Measurements from ENCODE around the gene LRP3. TPM values are rescaled to one million over a fixed set of nuclear protein-coding genes. Genes with fewer than 3 reads are reported as not detected.

LRP3 gene
- total RNA-seq, 1 donor from 2014 or later, result 46.9 TPM

- H3K27me3 Mint-ChIP-seq (ENCODE audit: unreplicated experiment), result peaks cover 2% of the 10 kb centered on the region
- H3K9me3 Mint-ChIP-seq (ENCODE audit: unreplicated experiment), result no peaks in the 10 kb centered on the region
- DNase-seq, result no peak
- no peak overlapping the region for H3K27ac Mint-ChIP-seq (ENCODE audit: unreplicated experiment)
- H3K4me3 Mint-ChIP-seq (ENCODE audit: unreplicated experiment), result no peak overlapping the region
- peaks cover 9% of the 10 kb centered on the region for H3K36me3 Mint-ChIP-seq (ENCODE audit: unreplicated experiment)
- no peak for TF ChIP-seq CTCF (IDR thresholded peaks at IDR 0.05; ENCODE audit: partially characterized antibody, unreplicated experiment)
- no peaks in the 10 kb centered on the region for H3K4me1 Mint-ChIP-seq (ENCODE audit: low read depth, unreplicated experiment)
These were observed 37.8 kb upstream of the LRP3 start for GRCh38 chr19:33156334-33156733.

GRCh38 chr19:33157906-33158305 is 36.2 kb upstream of the LRP3 start:
- Mint-ChIP-seq H3K27me3 (ENCODE audit: unreplicated experiment) (peaks cover 2% of the 10 kb centered on the region), H3K36me3 (ENCODE audit: unreplicated experiment) (peaks cover 9% of the 10 kb centered on the region), H3K4me3 (ENCODE audit: unreplicated experiment) (no peak overlapping the region), H3K27ac (ENCODE audit: unreplicated experiment) (no peak overlapping the region), H3K9me3 (ENCODE audit: unreplicated experiment) (no peaks in the 10 kb centered on the region), H3K4me1 (ENCODE audit: low read depth, unreplicated experiment) (no peaks in the 10 kb centered on the region)
- no peak for DNase-seq
- no peak for TF ChIP-seq CTCF (IDR thresholded peaks at IDR 0.05; ENCODE audit: partially characterized antibody, unreplicated experiment)

- H3K4me1 Mint-ChIP-seq (ENCODE audit: low read depth, unreplicated experiment), result no peaks in the 10 kb centered on the region
- no peaks in the 10 kb centered on the region for H3K9me3 Mint-ChIP-seq (ENCODE audit: unreplicated experiment)
- peaks cover 2% of the 10 kb centered on the region for H3K27me3 Mint-ChIP-seq (ENCODE audit: unreplicated experiment)
- TF ChIP-seq CTCF (IDR thresholded peaks at IDR 0.05; ENCODE audit: partially characterized antibody, unreplicated experiment), result no peak
- H3K4me3 Mint-ChIP-seq (ENCODE audit: unreplicated experiment), result no peak overlapping the region
- H3K27ac Mint-ChIP-seq (ENCODE audit: unreplicated experiment), result no peak overlapping the region
- H3K36me3 Mint-ChIP-seq (ENCODE audit: unreplicated experiment), result peaks cover 9% of the 10 kb centered on the region
- DNase-seq, result no peak
These were observed 35.8 kb upstream of the LRP3 start for GRCh38 chr19:33158365-33158764.

- peaks cover 2% of the 10 kb centered on the region for H3K27me3 Mint-ChIP-seq (ENCODE audit: unreplicated experiment)
These were observed 35.0 kb upstream of the LRP3 start for GRCh38 chr19:33159149-33159548.

GRCh38 chr19:33159893-33160292 is 34.2 kb upstream of the LRP3 start:
- H3K36me3 Mint-ChIP-seq (ENCODE audit: unreplicated experiment), result peaks cover 13% of the 10 kb centered on the region
- no peaks in the 10 kb centered on the region for H3K9me3 Mint-ChIP-seq (ENCODE audit: unreplicated experiment)
- no peaks in the 10 kb centered on the region for H3K4me1 Mint-ChIP-seq (ENCODE audit: low read depth, unreplicated experiment)
- no peak overlapping the region for H3K27ac Mint-ChIP-seq (ENCODE audit: unreplicated experiment)
- H3K4me3 Mint-ChIP-seq (ENCODE audit: unreplicated experiment), result no peak overlapping the region
- TF ChIP-seq CTCF (IDR thresholded peaks at IDR 0.05; ENCODE audit: partially characterized antibody, unreplicated experiment), result no peak
- H3K27me3 Mint-ChIP-seq (ENCODE audit: unreplicated experiment), result no peaks in the 10 kb centered on the region
- DNase-seq, result peak; percentile 18

More at GRCh38 chr19:33159149-33159548, 35.0 kb upstream of the LRP3 start:
- H3K4me1 Mint-ChIP-seq (ENCODE audit: low read depth, unreplicated experiment), result no peaks in the 10 kb centered on the region
- no peak for DNase-seq
- H3K36me3 Mint-ChIP-seq (ENCODE audit: unreplicated experiment), result peaks cover 12% of the 10 kb centered on the region
- no peak overlapping the region for H3K27ac Mint-ChIP-seq (ENCODE audit: unreplicated experiment)
- TF ChIP-seq CTCF (IDR thresholded peaks at IDR 0.05; ENCODE audit: partially characterized antibody, unreplicated experiment), result no peak
- H3K4me3 Mint-ChIP-seq (ENCODE audit: unreplicated experiment), result no peak overlapping the region
- H3K9me3 Mint-ChIP-seq (ENCODE audit: unreplicated experiment), result no peaks in the 10 kb centered on the region

All from glutamatergic neuron (in vitro differentiated cells).